ENCODE data around the gene PARD6B. TPM values are rescaled to one million over a fixed set of nuclear protein-coding genes. Genes with fewer than 3 reads are reported as not detected.

The PARD6B gene
- total RNA-seq, 1 experiment from 2014 or later = 41.3 TPM

- ChIA-PET RAD21 (ENCODE audit: low non-redundant PET in 1 of 2, low total read pairs in 2 of 2, uncharacterized antibody in 2 of 2, unreplicated experiment in 2 of 2) (interaction anchor here (0.5 to 1.2 kb wide), 7 partner anchors 21 to 193 kb away, joined by 3 to 7 read pairs (median 3); no protein-coding TSS in a partner anchor), POLR2A (interaction anchor here (0.8 to 1.3 kb wide), 5 partner anchors 66 to 239 kb away, joined by 3 to 9 read pairs (median 3); partner anchors contain the start of genes ADNP, DPM1 and MOCS3), CTCF (interaction anchor here (0.7 to 4.8 kb wide), 38 partner anchors 10 to 561 kb away, joined by 3 to 39 read pairs (median 4); partner anchors contain the start of genes ADNP, DPM1 and MOCS3)
- H3K79me2 ChIP-seq (ENCODE audit: insufficient read depth, low read length) = no peaks in the 10 kb centered on the region
- peak overlapping the region; percentile 96 for H2AFZ ChIP-seq (ENCODE audit: low read depth, low read length, poor library complexity, severe bottlenecking)
- H4K20me1 ChIP-seq (ENCODE audit: insufficient read depth) = no peaks in the 10 kb centered on the region
- H3K9ac ChIP-seq (ENCODE audit: low read length) = no peak overlapping the region
- H3K36me3 ChIP-seq (ENCODE audit: control insufficient read depth in 1 of 2, insufficient read depth in 2 of 2, low read length in 2 of 2) = no peaks in the 10 kb centered on the region
- no peak for TF ChIP-seq JUND (IDR thresholded peaks at IDR 0.05)
- TF ChIP-seq ZBTB33 (IDR thresholded peaks at IDR 0.05; ENCODE audit: extremely low read depth, insufficient replicate concordance, low read length) = no peak
- TF ChIP-seq ZFX (IDR thresholded peaks at IDR 0.05) = no peak
- TF ChIP-seq EGR1 (IDR thresholded peaks at IDR 0.05; ENCODE audit: low read depth) = no peak
- no peak for TF ChIP-seq CTCF (IDR thresholded peaks at IDR 0.05 in 2 of 3, conservative IDR thresholded peaks at IDR 0.05 in 1 of 3; ENCODE audit: borderline replicate concordance in 1 of 3, insufficient read depth in 1 of 3, low read depth in 2 of 3, low read length in 2 of 3)
- no peak for TF ChIP-seq ZNF274 (IDR thresholded peaks at IDR 0.05; ENCODE audit: low read depth, low read length)
- peaks cover 22 to 45% of the 10 kb centered on the region in 2 experiments for H3K4me1 ChIP-seq (ENCODE audit: control insufficient read depth in 1 of 2, insufficient read depth in 2 of 2, low read length in 2 of 2)
- BruUV-seq (replicated peaks) = no TSS peak
- H3K4me2 ChIP-seq (ENCODE audit: low read length) = peak overlapping the region; percentile 71
- 0 out of 2 replicates have a peak, but pooled peaks have one; percentile 0 for ATAC-seq
- no peaks in the 10 kb centered on the region for H3K9me3 ChIP-seq (ENCODE audit: control insufficient read depth in 1 of 2, insufficient read depth in 1 of 2, low read depth in 1 of 2, low read length in 2 of 2)
- intact Hi-C loops (cut with micrococcal nuclease) = loop anchor here (5.0 kb wide), 1 partner anchor 513 kb away; no protein-coding TSS in a partner anchor
- H3K27me3 ChIP-seq (ENCODE audit: insufficient read depth, low read length) = no peaks in the 10 kb centered on the region
- no peak overlapping the region for H3K27ac ChIP-seq (ENCODE audit: low read depth, low read length)
- H3K4me3 ChIP-seq (replicated peaks in 1 of 2; ENCODE audit: low read depth in 1 of 2, low read length in 2 of 2) = no peak overlapping the region
- no peaks in the 10 kb centered on the region for H3K9me2 ChIP-seq (ENCODE audit: insufficient read depth)
- no peak for DNase-seq (ENCODE audit: low read depth, low spot score)
These were observed 62.9 kb downstream of the PARD6B start for GRCh38 chr20:50794181-50794845.

All from HCT116 (cell line).